IgD-negative memory B cell (primary cell): Measurements from ENCODE around the gene TFCP2L1. TPM values are rescaled to one million over a fixed set of nuclear protein-coding genes. Genes with fewer than 3 reads are reported as not detected.
"Not testable (repeated sequence)": the region's sequence is repeated elsewhere in the genome, so short reads cannot be mapped to it uniquely, and the experiment has no call there.

ENCODE experiments used
- H3K27ac Mint-ChIP-seq, 3 donors: one replicate each; pipeline ENCODE4 v1.8.0; 2020 to 2022; ENCODE audit warnings: mild to moderate bottlenecking in 3 of 3, mixed read lengths in 3 of 3, moderate library complexity in 1 of 3
- H3K27me3 Mint-ChIP-seq: one replicate; pipeline ENCODE4 v1.8.0; 2021; ENCODE audit warnings: mixed read lengths
- H3K36me3 Mint-ChIP-seq: one replicate; pipeline ENCODE4 v1.8.0; 2020; ENCODE audit warnings: mild to moderate bottlenecking, mixed read lengths
- H3K4me1 Mint-ChIP-seq, 3 donors: one replicate each; pipeline ENCODE4 v1.8.0; 2020 to 2022; ENCODE audit warnings: mixed read lengths in 3 of 3, mild to moderate bottlenecking in 1 of 3
- H3K4me3 Mint-ChIP-seq, 4 donors: one replicate each; pipeline ENCODE4 v1.8.0; 2020 to 2022; ENCODE audit warnings: mild to moderate bottlenecking in 4 of 4, mixed read lengths in 4 of 4, moderate library complexity in 3 of 4
- H3K9me3 Mint-ChIP-seq, 3 donors: one replicate each; pipeline ENCODE4 v1.8.0; 2020 to 2021; ENCODE audit warnings: mixed read lengths in 3 of 3, mild to moderate bottlenecking in 1 of 3
- polyA plus RNA-seq: library from polyadenylated mRNA; unstranded; fragments of 300-500 nt; fragmentation: Illumina TruSeq; gene quantifications from one replicate; pipeline ENCODE4 v1.2.3, GENCODE V29; 2021

The TFCP2L1 gene
- polyA plus RNA-seq, result 0.25 TPM

- Mint-ChIP-seq H3K27me3 (peaks cover 41% of the 10 kb centered on the region), H3K9me3 (peaks cover 0 to 1% (median 0%) of the 10 kb centered on the region in 3 donors)
Observed at GRCh38 chr2:121284463-121285449, at the start of gene TFCP2L1. Gene TFCP2L1 (minus strand): TSS chr2:121285202. CDS start chr2:121285109, 93 bp downstream.

GRCh38 chr2:121333834-121334558 is 49.0 kb upstream of the TFCP2L1 start:
- Mint-ChIP-seq H3K9me3 (no peaks in the 10 kb centered on the region), H3K27me3 (peaks cover 4% of the 10 kb centered on the region), H3K36me3 (peaks cover 2% of the 10 kb centered on the region), H3K4me1 (peaks cover 0 to 1% (median 0%) of the 10 kb centered on the region in 3 donors), H3K4me3 (no peak overlapping the region), H3K27ac (no peak overlapping the region)

More at GRCh38 chr2:121284463-121285449, at the start of gene TFCP2L1:
- Mint-ChIP-seq H3K4me1 (peaks cover 5 to 24% (median 14%) of the 10 kb centered on the region in 3 donors), H3K27ac (no peak within 1 kb of the TSS), H3K4me3 (peak within 1 kb of the TSS; percentile 66 to 90 (median 81)), H3K36me3 (peaks cover 2% of the 10 kb centered on the region)

- H3K4me1 Mint-ChIP-seq, result peaks cover 0 to 1% (median 0%) of the 10 kb centered on the region in 3 donors
- no peak overlapping the region for H3K4me3 Mint-ChIP-seq
- H3K36me3 Mint-ChIP-seq, result no peaks in the 10 kb centered on the region
- H3K27me3 Mint-ChIP-seq, result peaks cover 4% of the 10 kb centered on the region
- H3K27ac Mint-ChIP-seq, result no peak overlapping the region
- H3K9me3 Mint-ChIP-seq, result no peaks in the 10 kb centered on the region
Observed at GRCh38 chr2:121333231-121333630, 48.2 kb upstream of the TFCP2L1 start.

GRCh38 chr2:121331324-121331723 is 46.3 kb upstream of the TFCP2L1 start:
- H3K4me3 Mint-ChIP-seq, H3K36me3 Mint-ChIP-seq, H3K27ac Mint-ChIP-seq, H3K4me1 Mint-ChIP-seq, H3K27me3 Mint-ChIP-seq, H3K9me3 Mint-ChIP-seq: not testable (repeated sequence)

- H3K36me3 Mint-ChIP-seq, result peaks cover 2% of the 10 kb centered on the region
- no peak overlapping the region for H3K27ac Mint-ChIP-seq
- no peak overlapping the region for H3K4me3 Mint-ChIP-seq
- peaks cover 4% of the 10 kb centered on the region for H3K27me3 Mint-ChIP-seq
- H3K9me3 Mint-ChIP-seq, result peaks cover 0 to 1% (median 0%) of the 10 kb centered on the region in 3 donors
- H3K4me1 Mint-ChIP-seq, result peaks cover 0 to 1% (median 0%) of the 10 kb centered on the region in 3 donors
Observed at GRCh38 chr2:121330921-121331320, 45.9 kb upstream of the TFCP2L1 start.

GRCh38 chr2:121329786-121330185 is 44.8 kb upstream of the TFCP2L1 start:
- Mint-ChIP-seq H3K36me3 (peaks cover 2% of the 10 kb centered on the region), H3K27me3 (peaks cover 8% of the 10 kb centered on the region), H3K27ac (no peak overlapping the region), H3K4me1 (peaks cover 0 to 1% (median 0%) of the 10 kb centered on the region in 3 donors), H3K9me3 (peaks cover 0 to 1% (median 0%) of the 10 kb centered on the region in 3 donors), H3K4me3 (no peak overlapping the region)

- H3K36me3 Mint-ChIP-seq, result peaks cover 2% of the 10 kb centered on the region
- H3K27ac Mint-ChIP-seq, result peak overlapping the region in 1 of 3 donors; percentile 53
- H3K4me1 Mint-ChIP-seq, result no peaks in the 10 kb centered on the region
- no peak overlapping the region for H3K4me3 Mint-ChIP-seq
- peaks cover 8% of the 10 kb centered on the region for H3K27me3 Mint-ChIP-seq
- H3K9me3 Mint-ChIP-seq, result peaks cover 0 to 1% (median 0%) of the 10 kb centered on the region in 3 donors
Observed at GRCh38 chr2:121326628-121327027, 41.6 kb upstream of the TFCP2L1 start.

GRCh38 chr2:121324601-121325000 is 39.6 kb upstream of the TFCP2L1 start:
- Mint-ChIP-seq H3K4me3 (no peak overlapping the region), H3K4me1 (no peaks in the 10 kb centered on the region), H3K36me3 (peaks cover 2% of the 10 kb centered on the region), H3K27ac (no peak overlapping the region), H3K27me3 (peaks cover 11% of the 10 kb centered on the region), H3K9me3 (peaks cover 0 to 1% (median 0%) of the 10 kb centered on the region in 3 donors)

GRCh38 chr2:121321476-121321875 is 36.5 kb upstream of the TFCP2L1 start:
- H3K27ac Mint-ChIP-seq, result no peak overlapping the region
- no peaks in the 10 kb centered on the region for H3K4me1 Mint-ChIP-seq
- peaks cover 7% of the 10 kb centered on the region for H3K27me3 Mint-ChIP-seq

GRCh38 chr2:121319941-121320340 is 34.9 kb upstream of the TFCP2L1 start:
- Mint-ChIP-seq H3K27me3 (peaks cover 3% of the 10 kb centered on the region), H3K27ac (no peak overlapping the region), H3K4me1 (no peaks in the 10 kb centered on the region), H3K36me3 (no peaks in the 10 kb centered on the region), H3K4me3 (no peak overlapping the region), H3K9me3 (no peaks in the 10 kb centered on the region)

More at GRCh38 chr2:121321476-121321875, 36.5 kb upstream of the TFCP2L1 start:
- Mint-ChIP-seq H3K9me3 (no peaks in the 10 kb centered on the region), H3K4me3 (peak overlapping the region in 1 of 4 donors; percentile 65), H3K36me3 (peaks cover 2% of the 10 kb centered on the region)

- Mint-ChIP-seq H3K36me3 (peaks cover 2% of the 10 kb centered on the region), H3K27me3 (peaks cover 3% of the 10 kb centered on the region)
Observed at GRCh38 chr2:121316986-121317385, 32.0 kb upstream of the TFCP2L1 start.

GRCh38 chr2:121313701-121314100 is 28.7 kb upstream of the TFCP2L1 start:
- not testable (repeated sequence) for H3K9me3 Mint-ChIP-seq, H3K27ac Mint-ChIP-seq, H3K4me3 Mint-ChIP-seq, H3K4me1 Mint-ChIP-seq, H3K27me3 Mint-ChIP-seq, H3K36me3 Mint-ChIP-seq

More at GRCh38 chr2:121316986-121317385, 32.0 kb upstream of the TFCP2L1 start:
- Mint-ChIP-seq H3K4me3 (no peak overlapping the region), H3K27ac (no peak overlapping the region), H3K4me1 (no peaks in the 10 kb centered on the region), H3K9me3 (peaks cover 0 to 1% (median 0%) of the 10 kb centered on the region in 3 donors)

- Mint-ChIP-seq H3K27me3 (peaks cover 18% of the 10 kb centered on the region), H3K4me1 (no peaks in the 10 kb centered on the region), H3K9me3 (peaks cover 1 to 11% (median 3%) of the 10 kb centered on the region in 3 donors), H3K4me3 (peak overlapping the region in 1 of 4 donors; percentile 29), H3K36me3 (peaks cover 1% of the 10 kb centered on the region), H3K27ac (no peak overlapping the region)
Observed at GRCh38 chr2:121309801-121310200, 24.8 kb upstream of the TFCP2L1 start.

- H3K4me3 Mint-ChIP-seq, result peak overlapping the region in 1 of 4 donors; percentile 34
- peaks cover 19% of the 10 kb centered on the region for H3K27me3 Mint-ChIP-seq
- peak overlapping the region in 1 of 3 donors; percentile 20 for H3K27ac Mint-ChIP-seq
- no peaks in the 10 kb centered on the region for H3K4me1 Mint-ChIP-seq
- H3K36me3 Mint-ChIP-seq, result peaks cover 1% of the 10 kb centered on the region
- H3K9me3 Mint-ChIP-seq, result peaks cover 1 to 11% (median 3%) of the 10 kb centered on the region in 3 donors
Observed at GRCh38 chr2:121309323-121309722, 24.3 kb upstream of the TFCP2L1 start.

- Mint-ChIP-seq H3K4me3 (no peak overlapping the region), H3K27me3 (peaks cover 26% of the 10 kb centered on the region), H3K36me3 (no peaks in the 10 kb centered on the region), H3K4me1 (no peaks in the 10 kb centered on the region), H3K27ac (no peak overlapping the region), H3K9me3 (peaks cover 0 to 11% (median 3%) of the 10 kb centered on the region in 3 donors)
Observed at GRCh38 chr2:121307048-121307447, 22.0 kb upstream of the TFCP2L1 start.
